Heart right ventricle (tissue), 16 donors: ENCODE measurements around the gene SEMA5A. TPM values are rescaled to one million over a fixed set of nuclear protein-coding genes. Genes with fewer than 3 reads are reported as not detected.

Experiments
- ATAC-seq, 8 donors: fragments of 200-7000 bp; cut with Tn5 transposase; one replicate each; pipeline ENCODE4 v1.9.1; 2020; ENCODE audit warnings: mild to moderate bottlenecking in 8 of 8, moderate library complexity in 8 of 8, moderate number of reproducible peaks in 1 of 8
- DNase-seq, 2 donors: peaks; one replicate each; pipeline ENCODE4 v3.0.0-alpha.2; 2020
- H3K27ac ChIP-seq, 10 donors: fragments of 200-600 bp; sonication (generic) in 2 of 10; one replicate each; pipeline versions ENCODE4 v1.5.0 to v1.8.0; 2020 to 2022; ENCODE audit warnings: mild to moderate bottlenecking in 3 of 10
- H3K27me3 ChIP-seq, 7 donors: fragments of 200-600 bp; one replicate each; pipeline ENCODE4 v1.8.0; 2021 to 2022; ENCODE audit warnings: mild to moderate bottlenecking in 2 of 7
- H3K36me3 ChIP-seq, 9 donors: fragments of 200-600 bp; sonication (generic) in 1 of 9; one replicate each; pipeline versions ENCODE4 v1.5.0 to v1.8.0; 2020 to 2022; ENCODE audit warnings: mild to moderate bottlenecking in 2 of 9
- H3K4me1 ChIP-seq, 9 donors: fragments of 200-600 bp; sonication (generic) in 1 of 9; one replicate each; pipeline versions ENCODE4 v1.5.0 to v1.8.0; 2020 to 2022; ENCODE audit warnings: mild to moderate bottlenecking in 4 of 9
- H3K4me3 ChIP-seq, 10 donors: fragments of 200-600 bp; sonication (generic) in 2 of 10; one replicate each; pipeline versions ENCODE4 v1.5.0 to v1.8.0; 2020 to 2022; ENCODE audit warnings: mild to moderate bottlenecking in 7 of 10, moderate library complexity in 2 of 10
- H3K9me3 ChIP-seq, 11 donors: fragments of 200-600 bp in 10 of 11; sonication (generic) in 2 of 11; one replicate each; pipeline versions ENCODE4 v1.5.0 to v1.8.0; 2013 to 2022; ENCODE audit warnings: mild to moderate bottlenecking in 2 of 11, control low read depth in 1 of 11, moderate library complexity in 1 of 11
- WGBS, 2 donors: extraction: QIAGEN DNeasy Blood & Tissue Kit; methylation state at CpG; one replicate each; pipeline ENCODE4 v1.1.7; 2013; ENCODE audit warnings: inconsistent platforms in 1 of 2; 5-methylcytosine and 5-hydroxymethylcytosine counted together
- intact Hi-C, 10 donors: fragments of 100-400 bp; cut with DNase I; formaldehyde crosslinking; loops; one replicate each; pipeline versions ENCODE4 v1.11.1 to v1.14.2; 2022
- polyA plus RNA-seq, 2 donors: library from polyadenylated mRNA; stranded (reverse); fragments of 200-250 nt; gene quantifications; one replicate each; pipeline ENCODE4 v1.2.3, GENCODE V29; 2013
- total RNA-seq, 10 donors: library from RNA; stranded (reverse); fragmentation: NEBNext Ultra II Directional in 3 of 10; extraction: Animal tissue kit (Norgen Biotek cat#: 25700) in 3 of 10; gene quantifications; one replicate each; pipeline versions ENCODE4 v1.2.1 to v1.2.4, GENCODE V29; 2021 to 2023
- TF ChIP-seq, protein P1 (sequence below), 9 donors: fragments of 200-600 bp; sonication (generic) in 2 of 9; IDR thresholded peaks; one replicate each; pipeline versions ENCODE4 v1.5.0 to v1.8.0; 2021 to 2022; ENCODE audit warnings: antibody characterized with exemption in 9 of 9, mild to moderate bottlenecking in 5 of 9, moderate library complexity in 1 of 9
- donor health status: Arrhythmogenic right ventricular cardiomyopathy.
- donor health status: ischemic (EF 13 %, LVEDD 7.1; RV severe dilation, severe dysfunction).
- donor health status: healthy with polysubstance abuse.
- donor health status: DM: no; HTN: yes; CAD: no.
- donor health status: DM: no; HTN: no; CAD: no.
- donor health status: ischemic (EF 25% LVEDD 6.9; RV normal size, moderate dysfunction).
- donor health status: ischemic (EF 25% LVEDD 5.7; RV mildly dilated, moderate dysfunction).
- donor health status: healthy.
- donor health status: DM: yes; HTN: yes; CAD: no.
- donor health status: Ischemic cardiomyopathy.
- donor health status: ischemic (EF 35%, LVEDD 5.7; RV mildly dilated, moderate dysfunction).
- donor health status: nonischemic (EF 11% LVEDD 7.7; RV severe dilation, severe dysfunction).
- donor health status: DM: yes; HTN: yes; CAD: no.
- donor health status: PGD.
- donor health status: ischemic (EF 29% LVEDD 5.4; RV normal size, mild dysfunction).
- donor health status: nonischemic (EF 23%, LVEDD 6.1; RV moderate dilation, normal function).

SEMA5A gene
- total and polyA plus RNA-seq, 12 donors: 1.9 to 71.5 (median 48.0) TPM

- Histone ChIP-seq H3K4me1 (peaks cover 0 to 2% (median 0%) of the 10 kb centered on the region in 9 donors), H3K4me3 (no peak overlapping the region), H3K9me3 (no peaks in the 10 kb centered on the region), H3K27ac (no peak overlapping the region), H3K36me3 (peaks cover 0 to 4% (median 0%) of the 10 kb centered on the region in 9 donors), H3K27me3 (no peaks in the 10 kb centered on the region)
- TF ChIP-seq, protein P1, sequence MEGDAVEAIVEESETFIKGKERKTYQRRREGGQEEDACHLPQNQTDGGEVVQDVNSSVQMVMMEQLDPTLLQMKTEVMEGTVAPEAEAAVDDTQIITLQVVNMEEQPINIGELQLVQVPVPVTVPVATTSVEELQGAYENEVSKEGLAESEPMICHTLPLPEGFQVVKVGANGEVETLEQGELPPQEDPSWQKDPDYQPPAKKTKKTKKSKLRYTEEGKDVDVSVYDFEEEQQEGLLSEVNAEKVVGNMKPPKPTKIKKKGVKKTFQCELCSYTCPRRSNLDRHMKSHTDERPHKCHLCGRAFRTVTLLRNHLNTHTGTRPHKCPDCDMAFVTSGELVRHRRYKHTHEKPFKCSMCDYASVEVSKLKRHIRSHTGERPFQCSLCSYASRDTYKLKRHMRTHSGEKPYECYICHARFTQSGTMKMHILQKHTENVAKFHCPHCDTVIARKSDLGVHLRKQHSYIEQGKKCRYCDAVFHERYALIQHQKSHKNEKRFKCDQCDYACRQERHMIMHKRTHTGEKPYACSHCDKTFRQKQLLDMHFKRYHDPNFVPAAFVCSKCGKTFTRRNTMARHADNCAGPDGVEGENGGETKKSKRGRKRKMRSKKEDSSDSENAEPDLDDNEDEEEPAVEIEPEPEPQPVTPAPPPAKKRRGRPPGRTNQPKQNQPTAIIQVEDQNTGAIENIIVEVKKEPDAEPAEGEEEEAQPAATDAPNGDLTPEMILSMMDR (IDR thresholded peaks at IDR 0.05): no peak
- intact Hi-C loops: no loop called here
- DNase-seq (no peak), ATAC-seq (peak in 2 of 8 donors; percentile 58 to 75)
These were observed 361.9 kb downstream of the SEMA5A start for GRCh38 chr5:9183992-9184391.

- WGBS, 2 donors: 86 to 94% methylated on average over 11 of the region's 11 CpGs
- no peaks in the 10 kb centered on the region for H3K27me3 ChIP-seq
- ATAC-seq: peak in 1 of 8 donors; percentile 25
- H3K9me3 ChIP-seq: no peaks in the 10 kb centered on the region
- H3K4me3 ChIP-seq: no peak overlapping the region
- DNase-seq: no peak
- H3K27ac ChIP-seq: no peak overlapping the region
- intact Hi-C loops: no loop called here
- TF ChIP-seq, protein P1 (IDR thresholded peaks at IDR 0.05): no peak
- H3K36me3 ChIP-seq: peaks cover 0 to 4% (median 0%) of the 10 kb centered on the region in 9 donors
- peaks cover 0 to 2% (median 0%) of the 10 kb centered on the region in 9 donors for H3K4me1 ChIP-seq
These were observed 362.8 kb downstream of the SEMA5A start for GRCh38 chr5:9182899-9183695.

- Histone ChIP-seq H3K9me3 (peaks cover 0 to 9% (median 0%) of the 10 kb centered on the region in 11 donors), H3K27me3 (no peaks in the 10 kb centered on the region), H3K36me3 (peaks cover 0 to 18% (median 0%) of the 10 kb centered on the region in 9 donors), H3K27ac (no peak overlapping the region), H3K4me1 (no peaks in the 10 kb centered on the region), H3K4me3 (no peak overlapping the region)
- intact Hi-C loops: no loop called here
- TF ChIP-seq, protein P1 (IDR thresholded peaks at IDR 0.05): no peak
- ATAC-seq (no peak), DNase-seq (no peak)
These were observed 369.2 kb downstream of the SEMA5A start for GRCh38 chr5:9176641-9177040.

DNA sequence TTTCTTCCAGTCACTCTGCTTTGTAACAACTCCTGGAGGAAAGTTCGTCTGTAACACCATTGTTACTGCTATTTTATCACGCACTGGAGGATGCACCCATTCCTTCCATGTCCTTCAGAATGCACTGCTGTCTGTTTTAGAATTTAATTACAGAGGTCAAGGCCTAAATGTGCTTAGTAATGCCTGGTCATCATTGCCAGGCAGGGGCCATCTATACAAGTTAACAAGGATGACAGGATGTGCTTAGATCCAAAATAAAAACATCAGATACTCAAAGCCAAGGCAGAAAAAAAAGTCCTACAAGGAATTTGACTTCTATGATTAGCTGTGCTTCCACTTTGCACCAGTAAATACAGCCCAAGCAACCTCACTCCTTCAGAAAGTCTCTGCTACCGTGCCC is 371.4 kb downstream of the SEMA5A start:
- no peak for DNase-seq
- Histone ChIP-seq H3K27me3 (no peaks in the 10 kb centered on the region), H3K36me3 (peaks cover 0 to 18% (median 0%) of the 10 kb centered on the region in 9 donors), H3K9me3 (peaks cover 0 to 9% (median 0%) of the 10 kb centered on the region in 11 donors), H3K4me3 (no peak overlapping the region), H3K27ac (no peak overlapping the region), H3K4me1 (no peaks in the 10 kb centered on the region)
- peak in 1 of 8 donors; percentile 39 for ATAC-seq
- TF ChIP-seq, protein P1 (IDR thresholded peaks at IDR 0.05): no peak
- intact Hi-C loops: no loop called here
- WGBS, 2 donors: 67 to 71% methylated on average over 3 of the region's 3 CpGs
